ENCODE results near the gene RBMY1E.
"Not testable (repeated sequence)": the region's sequence is repeated elsewhere in the genome, so short reads cannot be mapped to it uniquely, and the experiment has no call there.

DNA sequence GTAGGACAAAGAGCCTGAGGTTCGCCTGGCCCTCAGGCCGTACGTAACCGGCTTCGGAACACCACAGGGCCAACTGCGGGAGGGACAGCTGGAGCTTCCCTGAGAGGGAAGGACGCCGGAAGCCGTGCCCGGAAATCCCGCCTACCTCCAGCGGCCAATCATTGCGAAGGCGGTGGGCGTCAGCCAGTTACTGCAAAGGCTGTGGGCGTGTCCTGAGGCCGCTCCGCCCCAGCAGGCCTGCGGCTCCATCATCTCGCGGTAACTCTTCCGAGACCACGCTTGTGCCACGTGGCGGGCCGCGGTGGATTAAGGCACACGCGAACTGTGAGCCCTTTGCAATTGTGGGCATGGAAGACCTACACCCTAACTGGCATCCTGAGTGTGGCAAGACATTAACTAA, at the start of gene RBMY1E:
- TF ChIP-seq, protein P1, sequence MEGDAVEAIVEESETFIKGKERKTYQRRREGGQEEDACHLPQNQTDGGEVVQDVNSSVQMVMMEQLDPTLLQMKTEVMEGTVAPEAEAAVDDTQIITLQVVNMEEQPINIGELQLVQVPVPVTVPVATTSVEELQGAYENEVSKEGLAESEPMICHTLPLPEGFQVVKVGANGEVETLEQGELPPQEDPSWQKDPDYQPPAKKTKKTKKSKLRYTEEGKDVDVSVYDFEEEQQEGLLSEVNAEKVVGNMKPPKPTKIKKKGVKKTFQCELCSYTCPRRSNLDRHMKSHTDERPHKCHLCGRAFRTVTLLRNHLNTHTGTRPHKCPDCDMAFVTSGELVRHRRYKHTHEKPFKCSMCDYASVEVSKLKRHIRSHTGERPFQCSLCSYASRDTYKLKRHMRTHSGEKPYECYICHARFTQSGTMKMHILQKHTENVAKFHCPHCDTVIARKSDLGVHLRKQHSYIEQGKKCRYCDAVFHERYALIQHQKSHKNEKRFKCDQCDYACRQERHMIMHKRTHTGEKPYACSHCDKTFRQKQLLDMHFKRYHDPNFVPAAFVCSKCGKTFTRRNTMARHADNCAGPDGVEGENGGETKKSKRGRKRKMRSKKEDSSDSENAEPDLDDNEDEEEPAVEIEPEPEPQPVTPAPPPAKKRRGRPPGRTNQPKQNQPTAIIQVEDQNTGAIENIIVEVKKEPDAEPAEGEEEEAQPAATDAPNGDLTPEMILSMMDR (optimal IDR thresholded peaks at IDR 0.05 in 1 of 3, IDR thresholded peaks at IDR 0.05 in 1 of 3, conservative IDR thresholded peaks at IDR 0.05 in 1 of 3; ENCODE audit: extremely low read depth in 1 of 3, insufficient read depth in 2 of 3, low read length in 3 of 3) = not testable (repeated sequence)
- TF ChIP-seq EZH2 (IDR thresholded peaks at IDR 0.05; ENCODE audit: low read length) = not testable (repeated sequence)
